A673 (cell line): ENCODE results near the gene NUDC.

ENCODE experiments used
- CTCF ChIP-seq: fragments of 300-800, 200-600 bp; sonication (generic); conservative IDR thresholded peaks from 2 replicates; pipeline ENCODE4 v1.5.1; 2017; ENCODE audit warnings: low read depth, mild to moderate bottlenecking, antibody characterized with exemption, low read length, moderate library complexity, mixed read lengths
- EZH2 ChIP-seq: fragments of 200-600 bp; sonication (generic); IDR thresholded peaks from 2 replicates; pipeline ENCODE4 v1.6.1; 2017; ENCODE audit warnings: borderline replicate concordance, low read depth, mild to moderate bottlenecking, mixed read lengths, antibody characterized with exemption, low read length; ENCODE audit not compliant: poor library complexity, severe bottlenecking

- TF ChIP-seq CTCF (no peak), EZH2 (peak; percentile 98)
These were observed 38.4 kb downstream of the NUDC start, which contains the start of gene KDF1 for GRCh38 chr1:26959722-26960624.
